H7 (cell line): ENCODE results near the gene NDUFB11. TPM values are rescaled to one million over a fixed set of nuclear protein-coding genes. Genes with fewer than 3 reads are reported as not detected.
A peak's percentile ranks its signal among the peaks of the same experiment; 100 is the strongest.

ENCODE experiments used
- DNase-seq: peaks from one replicate; pipeline ENCODE4 v3.0.0; 2012
- H3K27me3 ChIP-seq: 2 replicates; pipeline ENCODE4 v1.6.0; 2011; ENCODE audit warnings: mild to moderate bottlenecking, low read length; ENCODE audit not compliant: control insufficient read depth, insufficient read depth
- H3K36me3 ChIP-seq: replicated peaks from 2 replicates; pipeline ENCODE4 v1.5.1; 2011; ENCODE audit warnings: low read length; ENCODE audit not compliant: control insufficient read depth, insufficient read depth
- H3K4me3 ChIP-seq: 2 replicates; pipeline ENCODE4 v1.5.1; 2011; ENCODE audit warnings: low read depth, mild to moderate bottlenecking, control low read depth, low read length, moderate library complexity; ENCODE audit not compliant: insufficient read depth
- total RNA-seq: library from RNA; depleted of rRNA; stranded (reverse); fragments of >200 nt; shearing (Covaris generic); gene quantifications from 2 replicates; pipeline ENCODE4 v1.2.3, GENCODE V29; 2014

Gene NDUFB11
- total RNA-seq, 1 experiment from 2014 or later = 106 TPM

DNA sequence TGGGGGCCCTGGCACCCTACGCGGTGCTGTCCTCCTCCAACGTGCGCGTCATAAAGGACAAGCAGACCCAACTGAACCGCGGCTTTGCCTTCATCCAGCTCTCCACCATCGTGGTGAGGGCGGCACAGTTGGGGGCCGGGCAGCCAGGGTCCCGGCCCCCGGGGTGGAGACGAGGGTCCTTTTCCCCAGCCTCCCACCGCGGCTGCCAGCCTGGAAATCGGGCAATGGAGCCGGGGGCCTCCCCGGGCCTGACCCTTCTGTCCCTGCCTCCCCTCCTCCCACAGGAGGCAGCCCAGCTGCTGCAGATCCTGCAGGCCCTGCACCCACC, 35.4 kb upstream of the NDUFB11 start:
- Histone ChIP-seq H3K27me3 (peaks cover 11% of the 10 kb centered on the region; the same call in 1 of the 2 replicates), H3K4me3 (no peak overlapping the region), H3K36me3 (peaks cover 23% of the 10 kb centered on the region)
- no peak for DNase-seq

DNA sequence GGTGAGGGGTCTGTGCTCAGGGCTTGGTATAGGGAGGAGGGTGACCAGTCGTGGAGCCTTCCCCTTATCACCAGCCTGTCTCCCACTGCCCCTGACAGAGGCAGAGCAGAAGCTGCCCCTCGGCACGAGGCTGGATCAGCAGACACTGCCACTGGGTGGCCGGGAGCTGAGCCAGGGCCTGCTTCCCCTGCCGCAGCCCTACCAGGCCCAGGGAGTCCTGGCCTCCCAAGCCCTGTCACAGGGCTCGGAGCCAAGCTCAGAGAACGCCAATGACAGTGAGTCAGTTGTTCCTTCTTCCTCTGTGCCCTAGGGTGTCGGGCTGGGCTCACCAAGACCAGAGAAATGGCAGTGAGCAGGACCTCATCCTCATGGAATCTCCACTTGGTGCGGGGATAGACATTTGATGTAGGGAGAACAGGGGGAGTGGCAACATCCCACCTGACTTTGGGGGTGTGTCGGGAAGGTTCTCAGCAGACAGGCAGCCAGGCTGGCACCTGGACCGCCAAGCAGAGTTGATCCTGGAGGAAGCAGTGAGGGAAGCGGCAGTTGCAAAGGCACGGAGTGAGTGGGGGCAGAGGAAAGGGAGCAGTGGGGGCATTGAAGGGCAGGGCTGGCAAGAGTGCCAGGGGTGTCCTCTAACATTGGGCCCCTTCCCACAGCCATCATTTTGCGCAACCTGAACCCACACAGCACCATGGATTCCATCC, 34.9 kb upstream of the NDUFB11 start:
- H3K27me3 ChIP-seq = peaks cover 11% of the 10 kb centered on the region; the same call in 1 of the 2 replicates
- peaks cover 22% of the 10 kb centered on the region for H3K36me3 ChIP-seq
- DNase-seq = no peak
- H3K4me3 ChIP-seq = no peak overlapping the region

DNA sequence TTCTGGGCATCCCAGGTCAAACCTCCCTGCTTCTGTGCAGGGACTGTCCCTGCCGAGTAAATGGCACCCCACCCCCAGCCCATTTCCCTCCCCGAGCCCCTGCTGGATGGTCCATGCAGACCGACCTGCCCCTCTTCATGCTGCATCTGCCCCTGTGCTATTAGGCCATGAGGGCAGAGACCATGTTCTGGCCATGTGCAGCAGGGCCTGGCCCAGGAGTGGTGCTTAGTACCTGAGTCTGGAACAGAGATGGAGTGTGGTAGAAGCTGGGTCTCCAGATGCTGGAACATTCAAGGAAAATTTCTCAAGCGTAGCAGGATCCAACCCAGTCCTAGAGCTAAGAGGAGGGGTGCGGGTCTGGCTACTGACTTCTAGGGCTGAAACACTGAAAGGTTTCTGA, 33.8 kb upstream of the NDUFB11 start:
- H3K36me3 ChIP-seq = peaks cover 22% of the 10 kb centered on the region

DNA sequence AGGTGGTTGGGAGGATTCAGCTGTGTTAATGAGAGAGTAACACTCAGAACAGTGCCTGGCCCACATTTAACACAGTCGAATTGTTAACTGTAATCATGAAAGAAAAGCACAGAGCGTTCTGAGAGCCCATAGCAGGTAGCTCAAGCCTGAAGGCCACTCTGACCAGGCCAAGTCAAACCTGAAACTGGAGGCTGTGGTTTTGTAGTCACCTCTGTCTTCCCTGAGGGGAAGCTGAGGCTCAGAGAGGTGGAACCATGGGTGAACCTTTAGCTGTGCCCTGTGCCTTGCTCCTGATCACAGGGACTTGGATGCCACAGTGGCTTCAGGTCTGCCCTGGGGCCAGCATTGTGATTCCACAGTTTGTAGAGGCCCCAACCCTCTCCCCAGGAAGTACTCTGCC, 32.6 kb upstream of the NDUFB11 start:
- H3K36me3 ChIP-seq = peaks cover 20% of the 10 kb centered on the region
- peaks cover 11% of the 10 kb centered on the region; the same call in 1 of the 2 replicates for H3K27me3 ChIP-seq
- DNase-seq = no peak
- H3K4me3 ChIP-seq = no peak overlapping the region

More for the DNA sequence above, 33.8 kb upstream of the NDUFB11 start:
- H3K4me3 ChIP-seq = no peak overlapping the region
- H3K27me3 ChIP-seq = peaks cover 11% of the 10 kb centered on the region; the same call in 1 of the 2 replicates
- no peak for DNase-seq

DNA sequence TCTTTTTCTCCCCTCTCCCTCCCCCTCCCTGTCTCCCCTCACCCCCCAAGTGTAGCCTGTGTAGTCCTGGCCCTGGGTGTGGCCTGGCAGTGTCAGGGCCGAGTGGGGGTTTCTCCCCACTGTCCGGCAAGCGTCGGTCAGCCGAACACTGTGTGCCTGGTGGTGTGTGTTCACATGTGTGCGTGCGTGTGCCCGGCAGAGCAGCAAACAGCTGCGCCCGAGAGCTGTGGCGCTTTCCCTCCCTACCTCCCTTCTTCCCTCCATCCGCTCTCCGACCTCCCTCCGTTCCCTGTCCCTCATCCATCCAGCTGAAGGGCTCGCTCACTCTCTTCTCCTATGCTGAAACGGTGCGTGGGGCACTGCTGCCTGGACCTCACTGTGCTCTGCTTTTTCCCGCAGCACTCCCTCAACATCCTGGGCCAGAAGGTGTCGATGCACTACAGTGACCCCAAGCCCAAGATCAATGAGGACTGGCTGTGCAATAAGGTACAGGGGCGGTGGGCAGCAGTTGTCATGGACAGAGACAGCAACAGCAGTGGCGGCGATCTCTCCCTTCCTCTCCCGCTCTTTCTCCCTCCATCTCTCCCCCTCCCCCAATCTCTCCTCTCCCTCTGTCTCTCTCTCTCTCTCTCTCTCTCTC, 31.7 kb upstream of the NDUFB11 start:
- Histone ChIP-seq H3K36me3 (peaks cover 16% of the 10 kb centered on the region), H3K27me3 (peaks cover 11% of the 10 kb centered on the region; the same call in 1 of the 2 replicates), H3K4me3 (peak overlapping the region; percentile 7; the same call in 1 of the 2 replicates)
- peak; percentile 54 for DNase-seq

DNA sequence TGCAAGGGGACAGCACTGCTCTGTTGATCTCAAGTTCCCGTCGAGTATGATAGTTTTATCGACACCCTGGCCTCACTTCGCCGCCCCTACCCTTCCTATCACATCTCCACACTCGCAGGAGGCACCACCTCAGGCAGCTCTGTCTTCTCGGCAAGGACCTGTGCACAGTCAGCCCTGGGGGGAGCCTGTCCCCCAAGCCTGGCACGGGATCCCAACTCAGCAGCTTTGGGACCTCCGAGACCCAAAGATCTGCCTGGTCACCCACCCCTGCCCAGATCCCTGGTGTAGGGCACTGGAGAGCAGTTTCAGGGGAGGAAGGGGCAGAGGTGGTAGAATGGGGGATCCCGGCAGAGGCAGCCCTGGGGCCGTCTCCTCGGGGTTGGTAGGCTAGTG, 31.1 kb upstream of the NDUFB11 start:
- peak; percentile 45 for DNase-seq
- Histone ChIP-seq H3K27me3 (peaks cover 11% of the 10 kb centered on the region; the same call in 1 of the 2 replicates), H3K36me3 (peaks cover 14% of the 10 kb centered on the region), H3K4me3 (peak overlapping the region; percentile 5; the same call in 1 of the 2 replicates)

DNA sequence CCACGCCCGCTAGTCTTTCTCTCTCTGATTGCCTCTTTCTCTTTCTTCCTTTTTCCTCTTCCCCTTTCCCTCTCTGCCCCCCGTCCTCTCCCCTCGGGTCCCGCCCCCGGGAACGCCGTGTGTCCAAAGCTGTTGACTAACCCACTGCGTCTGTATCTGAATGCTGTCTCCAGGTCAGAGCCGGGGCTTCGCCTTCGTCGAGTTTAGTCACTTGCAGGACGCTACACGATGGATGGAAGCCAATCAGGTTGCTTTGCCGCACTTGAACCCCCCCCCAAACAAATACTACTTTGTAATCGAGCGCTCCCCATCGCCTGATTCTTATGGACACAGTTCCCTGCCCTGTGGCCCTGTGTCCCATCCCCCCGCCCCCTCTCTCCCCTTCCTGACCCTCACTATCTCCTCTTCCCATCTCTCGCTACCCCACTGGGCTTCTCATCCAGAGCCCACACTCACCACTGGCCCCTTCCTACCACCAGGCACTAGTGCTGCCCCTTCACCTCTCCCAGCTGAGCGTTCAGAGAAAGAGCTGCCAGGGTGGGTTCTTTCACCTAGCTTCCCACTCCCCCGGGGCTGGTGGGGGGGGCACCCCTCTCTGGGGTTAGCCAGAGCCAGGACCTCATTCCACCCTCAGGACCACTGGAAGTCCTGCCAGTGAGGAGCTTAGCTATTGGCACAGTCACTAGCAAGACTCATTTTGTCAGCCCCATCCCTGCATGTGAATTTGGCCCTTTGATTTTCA, 30.5 kb upstream of the NDUFB11 start:
- Histone ChIP-seq H3K4me3 (no peak overlapping the region), H3K27me3 (peaks cover 11% of the 10 kb centered on the region; the same call in 1 of the 2 replicates), H3K36me3 (peaks cover 12% of the 10 kb centered on the region)
- peak; percentile 47 for DNase-seq

DNA sequence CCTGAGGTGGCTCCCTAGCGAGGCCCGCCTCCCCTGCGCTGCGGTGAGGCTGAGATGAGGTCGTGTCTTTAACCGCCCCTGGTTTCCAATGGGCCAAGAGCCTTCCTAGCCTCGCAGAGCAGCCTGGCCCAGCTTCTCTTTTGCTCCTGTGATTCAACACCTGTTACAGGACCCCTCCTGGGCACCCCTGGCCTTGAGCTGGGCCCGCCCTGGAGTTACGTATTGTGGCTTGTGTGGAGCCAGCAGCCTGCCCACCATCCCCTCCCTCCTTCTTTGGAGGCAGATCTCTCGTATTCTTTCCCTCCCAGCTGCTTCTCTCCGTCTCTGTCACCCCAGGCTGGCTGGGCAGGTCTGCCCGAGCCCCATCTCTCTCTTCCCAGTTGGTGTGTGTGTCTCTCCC, 29.9 kb upstream of the NDUFB11 start:
- H3K27me3 ChIP-seq = peaks cover 11% of the 10 kb centered on the region; the same call in 1 of the 2 replicates
- peak; percentile 45 for DNase-seq
- no peak overlapping the region for H3K4me3 ChIP-seq
- peaks cover 12% of the 10 kb centered on the region for H3K36me3 ChIP-seq

DNA sequence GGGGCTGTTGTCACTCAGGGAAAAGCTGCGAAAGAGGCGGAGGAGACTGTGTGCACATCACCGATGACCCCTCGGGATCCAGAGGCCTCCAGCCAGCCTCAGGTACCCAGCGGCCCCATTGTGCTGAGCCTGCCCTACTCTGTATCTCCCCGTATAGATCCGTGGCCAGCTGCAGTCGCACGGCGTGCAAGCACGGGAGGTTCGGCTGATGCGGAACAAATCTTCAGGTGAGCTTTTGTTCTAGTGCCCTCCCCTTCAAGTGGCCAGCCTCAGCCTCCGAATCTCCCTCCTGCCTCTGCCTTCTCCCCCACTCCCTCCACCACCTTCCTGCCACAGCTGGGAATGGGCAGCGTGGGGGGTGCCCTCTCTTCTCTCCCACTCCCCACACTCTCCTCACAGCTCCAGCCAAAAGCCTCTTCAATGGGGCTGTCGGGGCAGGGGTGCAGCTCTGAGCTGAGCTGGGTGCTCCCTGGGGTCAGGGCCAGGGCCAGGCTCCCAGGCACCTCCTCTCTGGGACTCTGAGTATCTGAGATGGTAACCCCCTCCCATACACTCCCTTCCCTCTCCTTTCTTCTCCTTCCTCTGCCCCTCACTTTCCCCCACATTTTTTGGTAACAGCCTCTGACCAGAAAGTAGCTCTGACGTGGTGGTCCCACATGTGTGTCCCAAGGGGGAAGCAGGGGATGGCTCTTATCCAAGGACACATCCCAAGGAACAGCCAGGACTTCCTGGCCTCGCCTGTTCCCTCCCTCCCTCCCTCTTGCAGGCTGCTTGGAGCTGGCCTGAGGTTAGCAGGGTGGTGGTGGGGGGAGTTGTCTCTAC, 28.7 kb upstream of the NDUFB11 start:
- Histone ChIP-seq H3K4me3 (no peak overlapping the region), H3K27me3 (peaks cover 11% of the 10 kb centered on the region; the same call in 1 of the 2 replicates), H3K36me3 (peaks cover 10% of the 10 kb centered on the region)
- DNase-seq = peak; percentile 24

DNA sequence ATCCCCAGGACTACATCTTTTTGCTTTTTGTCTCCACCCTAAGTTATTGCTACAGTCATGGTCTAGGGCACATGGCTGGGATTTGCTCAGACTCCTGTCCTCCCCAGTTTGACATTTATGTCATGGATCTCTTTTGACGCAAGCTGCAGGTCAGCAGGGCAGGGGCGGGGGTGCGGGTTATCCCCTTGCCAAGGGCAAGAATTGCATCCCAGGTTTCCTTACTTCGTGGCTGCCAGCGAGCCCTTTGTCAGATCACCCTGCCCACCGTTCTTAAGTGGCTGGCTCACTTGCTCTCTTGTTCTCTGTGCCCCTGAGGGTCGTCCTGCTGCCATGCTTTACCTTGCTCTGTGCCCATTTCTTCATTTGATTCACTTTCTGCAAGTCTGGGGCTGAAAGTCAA, 28.0 kb upstream of the NDUFB11 start:
- peak; percentile 23 for DNase-seq
- H3K4me3 ChIP-seq = no peak overlapping the region
- H3K36me3 ChIP-seq = peaks cover 10% of the 10 kb centered on the region
- peaks cover 11% of the 10 kb centered on the region; the same call in 1 of the 2 replicates for H3K27me3 ChIP-seq

DNA sequence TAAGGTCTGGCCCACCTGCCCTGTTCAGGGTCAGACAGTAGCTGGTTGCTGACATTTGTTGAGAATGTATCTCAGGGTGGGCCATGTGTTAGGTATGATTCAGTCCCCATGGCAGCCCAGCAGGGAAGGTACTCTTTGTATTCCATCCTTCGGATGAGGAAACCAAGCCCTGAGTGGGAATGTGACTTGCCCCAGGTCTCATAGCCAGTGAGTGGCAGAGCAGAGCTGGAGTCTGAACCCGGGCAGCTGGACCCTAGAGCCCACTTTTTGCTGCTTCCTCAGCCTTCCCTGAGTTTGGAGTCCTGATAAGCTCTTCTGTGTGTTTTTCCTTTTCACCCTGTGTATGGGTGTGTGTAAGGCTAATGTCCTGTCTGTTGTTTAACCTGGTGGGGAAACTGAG, 27.5 kb upstream of the NDUFB11 start:
- Histone ChIP-seq H3K27me3 (peaks cover 11% of the 10 kb centered on the region; the same call in 1 of the 2 replicates), H3K4me3 (no peak overlapping the region), H3K36me3 (peaks cover 8% of the 10 kb centered on the region)
- no peak for DNase-seq

DNA sequence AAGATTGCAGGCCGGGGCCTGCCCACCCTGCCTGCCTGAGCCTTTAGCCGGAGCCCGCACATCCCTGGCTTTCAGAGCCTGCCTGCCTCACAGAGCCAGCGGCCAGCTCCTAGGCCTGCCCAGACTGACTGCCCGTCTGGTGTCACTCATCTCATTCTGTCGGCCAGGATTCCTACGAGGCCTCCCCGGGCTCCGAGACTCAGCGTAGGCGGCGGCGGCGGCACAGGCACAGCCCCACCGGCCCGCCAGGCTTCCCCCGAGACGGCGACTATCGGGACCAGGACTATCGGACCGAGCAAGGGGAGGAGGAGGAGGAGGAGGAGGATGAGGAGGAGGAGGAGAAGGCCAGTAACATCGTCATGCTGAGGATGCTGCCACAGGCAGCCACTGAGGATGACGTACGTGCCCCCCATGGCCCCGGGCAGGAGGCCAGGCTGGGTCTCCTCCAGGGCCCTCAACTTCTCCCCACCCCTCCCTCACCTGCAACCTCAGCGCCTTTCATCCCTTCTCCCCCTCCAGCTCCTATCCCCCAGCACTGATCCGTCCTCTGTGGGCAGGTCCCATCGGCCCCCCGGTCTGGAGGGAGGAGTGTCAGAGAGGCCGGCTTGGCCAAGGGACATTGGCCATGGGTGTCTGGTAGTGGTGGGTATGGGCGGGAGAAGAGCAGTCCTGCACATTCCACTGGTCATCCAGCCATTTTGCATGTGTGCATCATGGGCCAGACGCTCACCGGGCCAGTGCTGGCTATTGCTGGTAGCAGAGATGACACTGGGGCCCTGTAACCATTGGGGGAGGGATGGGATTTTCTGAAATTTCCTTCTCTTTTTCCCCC, 26.6 kb upstream of the NDUFB11 start:
- DNase-seq = peak; percentile 38
- Histone ChIP-seq H3K27me3 (peaks cover 6% of the 10 kb centered on the region; the same call in 1 of the 2 replicates), H3K36me3 (peaks cover 5% of the 10 kb centered on the region), H3K4me3 (no peak overlapping the region)

DNA sequence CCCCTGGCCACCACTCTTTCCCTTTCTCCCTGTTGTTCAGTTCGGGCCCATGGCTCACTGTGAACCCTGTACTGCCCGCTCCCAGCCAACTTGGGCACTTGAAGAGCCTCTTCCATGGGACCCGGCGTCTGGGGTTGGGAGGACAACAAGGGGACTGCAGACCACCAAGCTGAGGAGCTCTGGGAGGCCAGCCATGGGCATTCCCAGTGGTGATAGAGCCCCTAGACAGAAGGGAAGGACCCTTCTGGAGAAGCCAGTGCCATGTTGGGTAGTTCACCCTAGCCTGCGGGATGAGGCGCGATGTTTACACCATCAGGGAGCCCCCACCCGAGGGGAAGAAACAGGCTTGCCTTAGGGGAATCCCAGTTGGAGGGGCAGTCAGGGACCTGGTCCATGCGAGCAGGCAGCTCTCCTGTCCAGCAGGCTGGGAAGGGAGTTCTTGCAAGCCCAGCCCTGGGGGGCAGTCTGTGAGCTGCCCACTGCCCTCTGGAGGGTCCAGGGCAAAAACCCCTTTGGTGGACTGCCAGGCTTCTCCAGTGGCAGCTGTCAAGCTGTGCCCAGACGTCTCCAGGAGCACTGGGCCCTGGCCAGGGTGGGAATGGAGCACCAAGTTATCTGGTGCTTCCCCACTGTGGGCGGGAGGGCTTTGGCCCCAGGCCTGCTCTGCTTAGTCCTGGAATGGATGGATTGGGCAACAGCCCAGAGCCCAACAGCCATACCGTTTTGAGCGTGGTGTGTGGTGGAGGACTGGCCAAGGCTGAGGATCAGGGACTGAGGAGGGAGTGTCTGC, 25.4 kb upstream of the NDUFB11 start:
- Histone ChIP-seq H3K4me3 (no peak overlapping the region), H3K36me3 (peaks cover 5% of the 10 kb centered on the region), H3K27me3 (no peaks in the 10 kb centered on the region)
- peak; percentile 37 for DNase-seq
